ENCODE results near the gene USP47.

The USP47 gene

GRCh38 chr11:11937433-11937832 lies 95.7 kb downstream of the USP47 start:
- in situ Hi-C loops (cut with HindIII; ENCODE audit: low pct_unique_long_range_greater_than_20kb, low sequenced_read_pairs) = no loop called here
- no peak for DNase-seq (ENCODE audit: low read depth in 1 of 2, low spot score in 1 of 2)
- TF ChIP-seq JUND (IDR thresholded peaks at IDR 0.05; ENCODE audit: low read depth) = no peak

- no peak for TF ChIP-seq JUND (IDR thresholded peaks at IDR 0.05; ENCODE audit: low read depth)
- DNase-seq (ENCODE audit: low read depth in 1 of 2, low spot score in 1 of 2) = no peak
- in situ Hi-C loops (cut with HindIII; ENCODE audit: low pct_unique_long_range_greater_than_20kb, low sequenced_read_pairs) = no loop called here
Observed at GRCh38 chr11:11937957-11938356, 96.2 kb downstream of the USP47 start.

- in situ Hi-C loops (cut with HindIII; ENCODE audit: low pct_unique_long_range_greater_than_20kb, low sequenced_read_pairs) = no loop called here
- no peak for DNase-seq (ENCODE audit: low read depth in 1 of 2, low spot score in 1 of 2)
- no peak for TF ChIP-seq JUND (IDR thresholded peaks at IDR 0.05; ENCODE audit: low read depth)
Observed at GRCh38 chr11:11940551-11940950, 98.8 kb downstream of the USP47 start.

GRCh38 chr11:11942668-11943067 lies 100.9 kb downstream of the USP47 start:
- in situ Hi-C loops (cut with HindIII; ENCODE audit: low pct_unique_long_range_greater_than_20kb, low sequenced_read_pairs) = no loop called here
- no peak for DNase-seq (ENCODE audit: low read depth in 1 of 2, low spot score in 1 of 2)
- no peak for TF ChIP-seq JUND (IDR thresholded peaks at IDR 0.05; ENCODE audit: low read depth)

GRCh38 chr11:11944444-11944843 lies 102.7 kb downstream of the USP47 start:
- no peak for TF ChIP-seq JUND (IDR thresholded peaks at IDR 0.05; ENCODE audit: low read depth)
- in situ Hi-C loops (cut with HindIII; ENCODE audit: low pct_unique_long_range_greater_than_20kb, low sequenced_read_pairs) = no loop called here
- DNase-seq (ENCODE audit: low read depth in 1 of 2, low spot score in 1 of 2) = no peak

GRCh38 chr11:11946180-11946579 lies 104.4 kb downstream of the USP47 start:
- DNase-seq (ENCODE audit: low read depth in 1 of 2, low spot score in 1 of 2) = no peak
- no peak for TF ChIP-seq JUND (IDR thresholded peaks at IDR 0.05; ENCODE audit: low read depth)
- in situ Hi-C loops (cut with HindIII; ENCODE audit: low pct_unique_long_range_greater_than_20kb, low sequenced_read_pairs) = no loop called here

- TF ChIP-seq JUND (IDR thresholded peaks at IDR 0.05; ENCODE audit: low read depth) = no peak
- no peak for DNase-seq (ENCODE audit: low read depth in 1 of 2, low spot score in 1 of 2)
- in situ Hi-C loops (cut with HindIII; ENCODE audit: low pct_unique_long_range_greater_than_20kb, low sequenced_read_pairs) = no loop called here
Observed at GRCh38 chr11:11946878-11947277, 105.1 kb downstream of the USP47 start.

GRCh38 chr11:11947825-11948224 lies 106.1 kb downstream of the USP47 start:
- TF ChIP-seq JUND (IDR thresholded peaks at IDR 0.05; ENCODE audit: low read depth) = no peak
- in situ Hi-C loops (cut with HindIII; ENCODE audit: low pct_unique_long_range_greater_than_20kb, low sequenced_read_pairs) = no loop called here
- DNase-seq (ENCODE audit: low read depth in 1 of 2, low spot score in 1 of 2) = no peak

- TF ChIP-seq JUND (IDR thresholded peaks at IDR 0.05; ENCODE audit: low read depth) = no peak
- in situ Hi-C loops (cut with HindIII; ENCODE audit: low pct_unique_long_range_greater_than_20kb, low sequenced_read_pairs) = no loop called here
- DNase-seq (ENCODE audit: low read depth in 1 of 2, low spot score in 1 of 2) = peak in 1 of 2 experiments; percentile 15
Observed at GRCh38 chr11:11948242-11948947, 106.6 kb downstream of the USP47 start.

GRCh38 chr11:11949482-11949881 lies 107.7 kb downstream of the USP47 start:
- no peak for DNase-seq (ENCODE audit: low read depth in 1 of 2, low spot score in 1 of 2)
- TF ChIP-seq JUND (IDR thresholded peaks at IDR 0.05; ENCODE audit: low read depth) = no peak
- in situ Hi-C loops (cut with HindIII; ENCODE audit: low pct_unique_long_range_greater_than_20kb, low sequenced_read_pairs) = no loop called here

- in situ Hi-C loops (cut with HindIII; ENCODE audit: low pct_unique_long_range_greater_than_20kb, low sequenced_read_pairs) = no loop called here
- DNase-seq (ENCODE audit: low read depth in 1 of 2, low spot score in 1 of 2) = no peak
- TF ChIP-seq JUND (IDR thresholded peaks at IDR 0.05; ENCODE audit: low read depth) = no peak
Observed at GRCh38 chr11:11952036-11952435, 110.3 kb downstream of the USP47 start.

GRCh38 chr11:11956006-11956405 lies 114.2 kb downstream of the USP47 start:
- DNase-seq (ENCODE audit: low read depth in 1 of 2, low spot score in 1 of 2) = no peak
- in situ Hi-C loops (cut with HindIII; ENCODE audit: low pct_unique_long_range_greater_than_20kb, low sequenced_read_pairs) = no loop called here
- no peak for TF ChIP-seq JUND (IDR thresholded peaks at IDR 0.05; ENCODE audit: low read depth)

GRCh38 chr11:11958403-11959231 lies 116.8 kb downstream of the USP47 start:
- no peak for TF ChIP-seq JUND (IDR thresholded peaks at IDR 0.05; ENCODE audit: low read depth)
- in situ Hi-C loops (cut with HindIII; ENCODE audit: low pct_unique_long_range_greater_than_20kb, low sequenced_read_pairs) = no loop called here
- no peak for DNase-seq (ENCODE audit: low read depth in 1 of 2, low spot score in 1 of 2)
